HG03135 (cell line): Measurements from ENCODE around the gene C17orf78.
"Not testable (repeated sequence)": the region's sequence is repeated elsewhere in the genome, so short reads cannot be mapped to it uniquely, and the experiment has no call there.

Source experiments
- ATAC-seq: cut with Tn5 transposase; IDR thresholded peaks from one replicate; pipeline ENCODE4 v1.9.1; 2021; ENCODE audit warnings: mild to moderate bottlenecking, moderate library complexity; ENCODE audit not compliant: unreplicated experiment

C17orf78 gene

GRCh38 chr17:37385474-37385990, 9.7 kb downstream of the C17orf78 start:
- ATAC-seq: no peak

GRCh38 chr17:37386462-37386861, 10.7 kb downstream of the C17orf78 start:
- ATAC-seq: no peak

- ATAC-seq: no peak
Measured at GRCh38 chr17:37388266-37388665, 12.5 kb downstream of the C17orf78 start.

GRCh38 chr17:37389160-37389559, 13.4 kb downstream of the C17orf78 start:
- ATAC-seq: no peak

- no peak for ATAC-seq
Measured at GRCh38 chr17:37391146-37391545, 15.4 kb downstream of the C17orf78 start.

- ATAC-seq: no peak
Measured at GRCh38 chr17:37392024-37392590, 16.3 kb downstream of the C17orf78 start.

GRCh38 chr17:37393352-37393751, 17.6 kb downstream of the C17orf78 start:
- ATAC-seq: no peak

- ATAC-seq: no peak
Measured at GRCh38 chr17:37399265-37399803, 23.5 kb downstream of the C17orf78 start.

- no peak for ATAC-seq
Measured at GRCh38 chr17:37400505-37400904, 24.7 kb downstream of the C17orf78 start.

- ATAC-seq: not testable (repeated sequence)
Measured at GRCh38 chr17:37405522-37405921, 29.7 kb downstream of the C17orf78 start.

GRCh38 chr17:37405955-37406634, 30.3 kb downstream of the C17orf78 start:
- ATAC-seq: peak; percentile 39

GRCh38 chr17:37406635-37407461, 31.1 kb downstream of the C17orf78 start, which contains the start of the genes ACACA and TADA2A:
ACACA (minus strand) TSS chr17:37406836; CDS start chr17:37406299, 537 bp downstream.
TADA2A (plus strand) TSS chr17:37406886; CDS start chr17:37411366, 4,480 bp downstream.
- peak; percentile 62 for ATAC-seq

- not testable (repeated sequence) for ATAC-seq
Measured at GRCh38 chr17:37408145-37408479, 32.3 kb downstream of the C17orf78 start.

- no peak for ATAC-seq
Measured at GRCh38 chr17:37410357-37410756, 34.6 kb downstream of the C17orf78 start.

GRCh38 chr17:37413875-37414519, 38.2 kb downstream of the C17orf78 start:
- no peak for ATAC-seq

GRCh38 chr17:37417852-37418251, 42.1 kb downstream of the C17orf78 start:
- ATAC-seq: no peak

- ATAC-seq: no peak
Measured at GRCh38 chr17:37422971-37423625, 47.3 kb downstream of the C17orf78 start.

- ATAC-seq: no peak
Measured at GRCh38 chr17:37425268-37425667, 49.5 kb downstream of the C17orf78 start.

- no peak for ATAC-seq
Measured at GRCh38 chr17:37429039-37429438, 53.3 kb downstream of the C17orf78 start.

- ATAC-seq: no peak
Measured at GRCh38 chr17:37429453-37429852, 53.7 kb downstream of the C17orf78 start.
